Kidney (tissue), 14 donors: Measurements from ENCODE around the gene PCDHGA1. TPM values are rescaled to one million over a fixed set of nuclear protein-coding genes. Genes with fewer than 3 reads are reported as not detected.

ENCODE experiments used
- DNase-seq, 5 donors: peaks; one replicate each; pipeline ENCODE4 v3.0.0-alpha.2; 2013 to 2020
- FAIRE-seq: peaks from 2 replicates; lab custom pipeline; 2012; peaks lifted over from hg19 to GRCh38; lab: Jason Lieb, UNC
- H3K27ac ChIP-seq, 2 donors: one replicate each; pipeline ENCODE4 v1.7.0; 2013; ENCODE audit warnings: low read depth in 2 of 2, low read length in 2 of 2, inconsistent platforms in 1 of 2
- H3K27me3 ChIP-seq: one replicate; pipeline ENCODE4 v1.7.1; 2013; ENCODE audit warnings: low read length, inconsistent platforms; ENCODE audit not compliant: control insufficient read depth, insufficient read depth
- H3K36me3 ChIP-seq, 3 donors: one replicate each; pipeline versions ENCODE4 v1.7.0 to v1.7.1; 2013; ENCODE audit warnings: low read length in 3 of 3, control low read depth in 1 of 3, inconsistent platforms in 1 of 3; ENCODE audit not compliant: insufficient read depth in 3 of 3, control insufficient read depth in 2 of 3
- H3K4me1 ChIP-seq, 3 donors: one replicate each; pipeline versions ENCODE4 v1.7.0 to v1.7.1; 2013; ENCODE audit warnings: low read length in 3 of 3, inconsistent platforms in 1 of 3, low read depth in 1 of 3; ENCODE audit not compliant: control insufficient read depth in 2 of 3, insufficient read depth in 2 of 3
- H3K4me3 ChIP-seq, 3 donors: one replicate each; pipeline versions ENCODE4 v1.7.0 to v1.8.1; 2013; ENCODE audit warnings: low read length in 3 of 3, control low read depth in 1 of 3, inconsistent platforms in 1 of 3
- H3K9ac ChIP-seq, 3 donors: one replicate each; pipeline versions ENCODE4 v1.7.0 to v1.7.1; 2013; ENCODE audit warnings: low read length in 3 of 3, control low read depth in 1 of 3, inconsistent platforms in 1 of 3
- H3K9me3 ChIP-seq, 3 donors: one replicate each; pipeline versions ENCODE4 v1.7.0 to v1.7.1; 2013; ENCODE audit warnings: low read length in 3 of 3, control low read depth in 1 of 3, inconsistent platforms in 1 of 3; ENCODE audit not compliant: control insufficient read depth in 2 of 3, insufficient read depth in 1 of 3
- CTCF ChIP-seq: IDR thresholded peaks from 3 replicates; pipeline ENCODE4 v1.5.1; 2012; ENCODE audit warnings: mild to moderate bottlenecking, moderate library complexity, borderline replicate concordance; ENCODE audit not compliant: insufficient read depth; ENCODE audit errors: extremely low read depth
- intact Hi-C: fragments of 100-400 bp; cut with DNase I; formaldehyde crosslinking; loops from one replicate; pipeline ENCODE4 v1.11.1; 2022
- polyA plus RNA-seq: library from polyadenylated mRNA; stranded (reverse); fragments of 350-450 nt; fragmentation: Illumina TruSeq; extraction: RNeasy Lipid Tissue Mini Kit (QIAGEN cat#74804); gene quantifications from one replicate; pipeline ENCODE4 v1.2.3, GENCODE V29; 2014; ENCODE audit warnings: low read depth, low replicate concordance; ENCODE audit not compliant: insufficient read depth
- total RNA-seq: library from RNA; stranded (reverse); fragmentation: NEBNext Ultra II Directional; extraction: Animal tissue kit (Norgen Biotek cat#: 25700); gene quantifications from one replicate; pipeline ENCODE4 v1.2.1, GENCODE V29; 2021
- donor health status: control.
- donor health status: control.
- donor health status: control.
- donor health status: control.
- donor health status: control.
- donor health status: DM: yes; HTN: yes; CAD: no.
- donor health status: Normal renal cell carcinoma (clear cell type).

The PCDHGA1 gene
- total and polyA plus RNA-seq, 2 donors from 2014 or later: 0.19 to 0.69 TPM

GRCh38 chr5:141354900-141355469 is 24.7 kb downstream of the PCDHGA1 start, which contains the start of gene PCDHGA4:
PCDHGA4 (plus strand) TSS chr5:141355021; CDS start chr5:141355108, 87 bp downstream.
- H3K9ac ChIP-seq: no peak within 1 kb of the TSS
- no peaks in the 10 kb centered on the region for H3K27me3 ChIP-seq
- FAIRE-seq (no peak), DNase-seq (no peak)
- no peaks in the 10 kb centered on the region for H3K36me3 ChIP-seq
- no peaks in the 10 kb centered on the region for H3K4me1 ChIP-seq
- intact Hi-C loops: no loop called here
- H3K4me3 ChIP-seq: peak within 1 kb of the TSS in 2 of 3 donors; percentile 6 to 13
- no peak within 1 kb of the TSS for H3K27ac ChIP-seq
- H3K9me3 ChIP-seq: peaks cover 2 to 71% (median 21%) of the 10 kb centered on the region in 3 donors
- peak; percentile 8 for TF ChIP-seq CTCF

DNA sequence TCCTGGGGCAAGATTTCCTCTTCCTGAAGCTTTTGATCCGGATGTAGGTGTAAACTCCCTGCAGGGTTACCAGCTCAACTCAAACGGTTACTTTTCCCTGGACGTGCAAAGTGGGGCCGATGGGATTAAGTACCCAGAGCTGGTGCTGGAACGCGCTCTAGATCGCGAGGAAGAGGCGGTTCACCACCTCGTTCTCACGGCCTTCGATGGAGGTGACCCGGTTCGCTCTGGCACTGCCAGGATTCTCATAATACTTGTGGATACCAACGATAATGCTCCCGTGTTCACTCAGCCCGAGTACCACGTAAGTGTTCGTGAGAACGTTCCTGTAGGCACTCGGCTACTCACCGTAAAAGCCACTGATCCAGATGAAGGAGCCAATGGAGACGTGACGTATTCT is 25.3 kb downstream of the PCDHGA1 start:
- no peak overlapping the region for H3K9ac ChIP-seq
- no peaks in the 10 kb centered on the region for H3K36me3 ChIP-seq
- peaks cover 2 to 71% (median 19%) of the 10 kb centered on the region in 3 donors for H3K9me3 ChIP-seq
- intact Hi-C loops: no loop called here
- H3K27ac ChIP-seq: no peak overlapping the region
- H3K4me3 ChIP-seq: peak overlapping the region in 1 of 3 donors; percentile 13
- no peaks in the 10 kb centered on the region for H3K27me3 ChIP-seq
- no peak for FAIRE-seq
- no peak for TF ChIP-seq CTCF
- DNase-seq: no peak
- no peaks in the 10 kb centered on the region for H3K4me1 ChIP-seq

DNA sequence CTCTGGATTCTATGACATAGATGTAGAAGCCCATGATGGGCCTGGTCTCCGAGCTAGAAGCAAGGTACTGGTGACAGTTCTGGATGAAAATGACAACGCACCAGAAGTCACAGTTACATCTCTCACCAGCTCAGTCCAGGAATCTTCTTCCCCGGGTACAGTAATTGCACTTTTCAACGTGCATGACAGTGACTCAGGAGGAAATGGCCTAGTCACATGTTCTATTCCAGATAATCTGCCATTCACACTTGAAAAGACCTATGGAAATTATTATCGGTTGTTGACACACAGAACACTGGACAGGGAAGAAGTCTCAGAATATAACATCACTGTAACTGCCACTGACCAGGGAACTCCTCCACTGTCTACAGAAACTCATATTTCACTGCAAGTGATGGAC is 25.8 kb downstream of the PCDHGA1 start:
- no peaks in the 10 kb centered on the region for H3K4me1 ChIP-seq
- H3K4me3 ChIP-seq: no peak overlapping the region
- H3K9ac ChIP-seq: no peak overlapping the region
- H3K27ac ChIP-seq: no peak overlapping the region
- no peaks in the 10 kb centered on the region for H3K36me3 ChIP-seq
- H3K9me3 ChIP-seq: peaks cover 2 to 71% (median 19%) of the 10 kb centered on the region in 3 donors
- TF ChIP-seq CTCF: no peak
- DNase-seq (no peak), FAIRE-seq (no peak)
- H3K27me3 ChIP-seq: no peaks in the 10 kb centered on the region
- intact Hi-C loops: no loop called here

- Histone ChIP-seq H3K36me3 (no peaks in the 10 kb centered on the region), H3K4me3 (no peak overlapping the region), H3K4me1 (no peaks in the 10 kb centered on the region), H3K9ac (no peak overlapping the region), H3K9me3 (peaks cover 2 to 71% (median 16%) of the 10 kb centered on the region in 3 donors), H3K27me3 (no peaks in the 10 kb centered on the region), H3K27ac (no peak overlapping the region)
- intact Hi-C loops: no loop called here
- no peak for DNase-seq
- no peak for FAIRE-seq
- no peak for TF ChIP-seq CTCF
Measured at GRCh38 chr5:141356950-141357349, 26.6 kb downstream of the PCDHGA1 start.
